PC-3 (cell line): ENCODE data around the gene ZRANB2. TPM values are rescaled to one million over a fixed set of nuclear protein-coding genes. Genes with fewer than 3 reads are reported as not detected.

Experiments used
- ATAC-seq: fragments of 200-7000 bp; cut with Tn5 transposase; 2 replicates; pipeline ENCODE4 v1.9.1; 2020; ENCODE audit warnings: mild to moderate bottlenecking, moderate library complexity
- BruUV-seq: library from RNA; stranded (reverse); fragments of 400-500 nt; replicated peaks from 2 replicates; lab custom pipeline; 2021; lab: Mats Ljungman, UMichigan
- CTCF ChIA-PET: fragments of 300-600 bp; sonication (Branson Sonifier 250); formaldehyde crosslinking; loops from one replicate; lab custom pipeline; 2022; ENCODE audit warnings: antibody characterized with exemption; lab: Charles Lee
- POLR2A ChIA-PET: fragments of 300-600 bp; sonication (Branson Sonifier 250); formaldehyde crosslinking; loops from one replicate; lab custom pipeline; 2022; ENCODE audit warnings: antibody characterized with exemption; ENCODE audit not compliant: unreplicated experiment; lab: Charles Lee
- DNase-seq: peaks from one replicate; pipeline ENCODE4 v3.0.0-alpha.2; 2015
- H2AFZ ChIP-seq: fragments of 300-600 bp; sonication (generic); 2 replicates; pipeline ENCODE4 v1.6.0; 2016; ENCODE audit warnings: antibody characterized with exemption, low read length
- H3F3A ChIP-seq: fragments of 300-600 bp; sonication (generic); one replicate; pipeline ENCODE4 v1.6.0; 2017; ENCODE audit warnings: antibody characterized with exemption, low read length, control low read depth, mild to moderate bottlenecking; ENCODE audit not compliant: unreplicated experiment
- H3K27ac ChIP-seq: fragments of 300-600 bp; sonication (generic); 2 replicates; pipeline ENCODE4 v1.5.1; 2016; ENCODE audit warnings: mild to moderate bottlenecking, low read length
- H3K27me3 ChIP-seq: fragments of 300-600 bp; sonication (generic); 2 replicates; pipeline ENCODE4 v1.6.1; 2016; ENCODE audit warnings: low read length, mixed read lengths
- H3K36me3 ChIP-seq: fragments of 300-600 bp; sonication (generic); 2 replicates; pipeline ENCODE4 v1.6.1; 2016; ENCODE audit warnings: low read depth, mixed run types, low read length, mixed read lengths
- H3K4me1 ChIP-seq: fragments of 300-600 bp; sonication (generic); 2 replicates; pipeline ENCODE4 v1.5.1; 2016; ENCODE audit warnings: low read length; ENCODE audit not compliant: insufficient read depth
- H3K4me2 ChIP-seq: fragments of 300-600 bp; sonication (generic); 2 replicates; pipeline ENCODE4 v1.6.0; 2016; ENCODE audit warnings: low read length
- H3K4me3 ChIP-seq: fragments of 300-600 bp; sonication (generic); 2 replicates; pipeline ENCODE4 v1.5.1; 2016; ENCODE audit warnings: mild to moderate bottlenecking, low read length, mixed read lengths
- H3K79me2 ChIP-seq: fragments of 300-600 bp; sonication (generic); 2 replicates; pipeline ENCODE4 v1.6.1; 2017; ENCODE audit warnings: low read length, mixed read lengths
- H3K9ac ChIP-seq: fragments of 300-600 bp; sonication (generic); 2 replicates; pipeline ENCODE4 v1.6.0; 2016; ENCODE audit warnings: mild to moderate bottlenecking, low read length
- H3K9me2 ChIP-seq: fragments of 300-600 bp; sonication (generic); replicated peaks from 2 replicates; pipeline ENCODE4 v1.6.1; 2016; ENCODE audit warnings: mixed run types, low read length, mixed read lengths
- H3K9me3 ChIP-seq: fragments of 300-600 bp; sonication (generic); 2 replicates; pipeline ENCODE4 v1.6.1; 2016; ENCODE audit warnings: low read length, mixed read lengths
- H4K20me1 ChIP-seq: fragments of 300-600 bp; sonication (generic); 2 replicates; pipeline ENCODE4 v1.6.1; 2016; ENCODE audit warnings: low read length, mixed read lengths
- EZH2 ChIP-seq: fragments of 300-600 bp; sonication (generic); IDR thresholded peaks from one replicate; pipeline ENCODE4 v1.6.1; 2017; ENCODE audit warnings: antibody characterized with exemption, mild to moderate bottlenecking, low read length; ENCODE audit not compliant: unreplicated experiment
- EZH2phosphoT487 ChIP-seq: fragments of 300-600 bp; sonication (generic); IDR thresholded peaks from 2 replicates; pipeline ENCODE4 v1.6.1; 2018; ENCODE audit warnings: mild to moderate bottlenecking, antibody characterized with exemption, low read length, borderline replicate concordance
- intact Hi-C: fragments of 100-400 bp; cut with micrococcal nuclease; formaldehyde crosslinking; loops from 2 replicates; pipeline ENCODE4 v1.9.0; 2023
- total RNA-seq: library from RNA; depleted of rRNA; stranded (reverse); fragments of >200 nt; gene quantifications from 2 replicates; pipeline ENCODE4 v1.2.3, GENCODE V29; 2014
- TF ChIP-seq, protein P1 (sequence below): fragments of 300-600 bp; sonication (generic); conservative IDR thresholded peaks from 2 replicates; pipeline ENCODE4 v1.5.1; 2017; ENCODE audit warnings: antibody characterized with exemption, low read depth, mild to moderate bottlenecking, low read length

Gene ZRANB2
- total RNA-seq, 1 experiment from 2014 or later = 38.7 TPM

- no TSS peak for BruUV-seq
- intact Hi-C loops = loop anchor here (1.0 to 5.0 kb wide), 4 partner anchors 101 to 942 kb away; no protein-coding TSS in a partner anchor
- H2AFZ ChIP-seq = no peak overlapping the region
- no peaks in the 10 kb centered on the region for H3K27me3 ChIP-seq
- TF ChIP-seq EZH2 = no peak
- TF ChIP-seq, protein P1, sequence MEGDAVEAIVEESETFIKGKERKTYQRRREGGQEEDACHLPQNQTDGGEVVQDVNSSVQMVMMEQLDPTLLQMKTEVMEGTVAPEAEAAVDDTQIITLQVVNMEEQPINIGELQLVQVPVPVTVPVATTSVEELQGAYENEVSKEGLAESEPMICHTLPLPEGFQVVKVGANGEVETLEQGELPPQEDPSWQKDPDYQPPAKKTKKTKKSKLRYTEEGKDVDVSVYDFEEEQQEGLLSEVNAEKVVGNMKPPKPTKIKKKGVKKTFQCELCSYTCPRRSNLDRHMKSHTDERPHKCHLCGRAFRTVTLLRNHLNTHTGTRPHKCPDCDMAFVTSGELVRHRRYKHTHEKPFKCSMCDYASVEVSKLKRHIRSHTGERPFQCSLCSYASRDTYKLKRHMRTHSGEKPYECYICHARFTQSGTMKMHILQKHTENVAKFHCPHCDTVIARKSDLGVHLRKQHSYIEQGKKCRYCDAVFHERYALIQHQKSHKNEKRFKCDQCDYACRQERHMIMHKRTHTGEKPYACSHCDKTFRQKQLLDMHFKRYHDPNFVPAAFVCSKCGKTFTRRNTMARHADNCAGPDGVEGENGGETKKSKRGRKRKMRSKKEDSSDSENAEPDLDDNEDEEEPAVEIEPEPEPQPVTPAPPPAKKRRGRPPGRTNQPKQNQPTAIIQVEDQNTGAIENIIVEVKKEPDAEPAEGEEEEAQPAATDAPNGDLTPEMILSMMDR = no peak
- TF ChIP-seq EZH2phosphoT487 = no peak
- no peaks in the 10 kb centered on the region for H3K9me2 ChIP-seq
- H4K20me1 ChIP-seq = no peaks in the 10 kb centered on the region
- no peak overlapping the region for H3K4me3 ChIP-seq
- no peak overlapping the region for H3K9ac ChIP-seq
- DNase-seq = no peak
- H3K4me2 ChIP-seq = no peak overlapping the region
- H3K9me3 ChIP-seq = no peaks in the 10 kb centered on the region
- ChIA-PET CTCF (no interaction called here), POLR2A (no interaction called here)
- no peak for ATAC-seq
- no peaks in the 10 kb centered on the region for H3F3A ChIP-seq
- H3K27ac ChIP-seq = no peak overlapping the region
- H3K36me3 ChIP-seq = no peaks in the 10 kb centered on the region
- peaks cover 13% of the 10 kb centered on the region for H3K4me1 ChIP-seq
- no peaks in the 10 kb centered on the region for H3K79me2 ChIP-seq
Measured at GRCh38 chr1:71094913-71095312, 14.1 kb upstream of the ZRANB2 start.

- no peak overlapping the region for H3K9ac ChIP-seq
- no peaks in the 10 kb centered on the region for H3F3A ChIP-seq
- H3K36me3 ChIP-seq = no peaks in the 10 kb centered on the region
- H4K20me1 ChIP-seq = no peaks in the 10 kb centered on the region
- CTCF ChIA-PET = no interaction called here
- H3K9me3 ChIP-seq = no peaks in the 10 kb centered on the region
- BruUV-seq = no TSS peak
- intact Hi-C loops = loop anchor here (1.0 to 5.0 kb wide), 4 partner anchors 102 to 943 kb away; no protein-coding TSS in a partner anchor
- POLR2A ChIA-PET = no interaction called here
- H3K79me2 ChIP-seq = no peaks in the 10 kb centered on the region
- H3K27me3 ChIP-seq = no peaks in the 10 kb centered on the region
- peaks cover 23% of the 10 kb centered on the region for H3K4me1 ChIP-seq
- H2AFZ ChIP-seq = no peak overlapping the region
- no peak overlapping the region for H3K4me2 ChIP-seq
- peak; percentile 25; the same call in 1 of the 2 replicates for ATAC-seq
- TF ChIP-seq, protein P1 = peak; percentile 57
- TF ChIP-seq EZH2 = no peak
- DNase-seq = peak; percentile 53
- no peak overlapping the region for H3K27ac ChIP-seq
- H3K4me3 ChIP-seq = no peak overlapping the region
- H3K9me2 ChIP-seq = no peaks in the 10 kb centered on the region
Measured at GRCh38 chr1:71093938-71094337, 13.1 kb upstream of the ZRANB2 start.

- Histone ChIP-seq H4K20me1 (no peaks in the 10 kb centered on the region), H3K27ac (peak overlapping the region; percentile 82), H3F3A (peaks cover 5% of the 10 kb centered on the region), H3K9ac (peak overlapping the region; percentile 48), H3K4me1 (peaks cover 62% of the 10 kb centered on the region), H3K36me3 (no peaks in the 10 kb centered on the region), H3K4me3 (peak overlapping the region; percentile 30; the same call in 1 of the 2 replicates), H3K9me3 (no peaks in the 10 kb centered on the region), H2AFZ (peak overlapping the region; percentile 46), H3K4me2 (peak overlapping the region; percentile 67), H3K27me3 (no peaks in the 10 kb centered on the region), H3K9me2 (no peaks in the 10 kb centered on the region), H3K79me2 (no peaks in the 10 kb centered on the region)
- ATAC-seq (peak; percentile 31), DNase-seq (peak; percentile 84)
- no TSS peak for BruUV-seq
- intact Hi-C loops = loop anchor here (5.0 kb wide), 5 partner anchors 263 to 1193 kb away; partner anchors contain the start of gene NEGR1
- CTCF ChIA-PET = interaction anchor here (0.6 kb wide), 1 partner anchor 640 kb away, joined by 3 read pairs; no protein-coding TSS in a partner anchor
- TF ChIP-seq EZH2phosphoT487 = no peak
- TF ChIP-seq, protein P1 = no peak
- TF ChIP-seq EZH2 = no peak
- POLR2A ChIA-PET = no interaction called here
Measured at GRCh38 chr1:71089536-71090270, 8.9 kb upstream of the ZRANB2 start.
